Measurements from ENCODE around the gene KRTAP19-8. TPM values are rescaled to one million over a fixed set of nuclear protein-coding genes. Genes with fewer than 3 reads are reported as not detected.

Gene KRTAP19-8, protein sequence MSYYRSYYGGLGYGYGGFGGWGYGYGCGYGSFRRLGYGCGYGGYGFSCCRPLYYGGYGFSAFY
- not detected in 2 replicates for total RNA-seq (2014; rRNA removed; shearing (Covaris generic); ENCODE audit: low replicate concordance)

GRCh38 chr21:31038376-31038775, at the start of gene KRTAP19-8:
Gene KRTAP19-8, minus strand, starts transcription at chr21:31038476. Its CDS starts 33 bp downstream, at chr21:31038443.
- DNase-seq: no peak
- Histone ChIP-seq H3K4me3 (no peak within 1 kb of the TSS), H3K27me3 (no peaks in the 10 kb centered on the region), H3K9me3 (no peaks in the 10 kb centered on the region), H3K36me3 (no peaks in the 10 kb centered on the region)

DNA sequence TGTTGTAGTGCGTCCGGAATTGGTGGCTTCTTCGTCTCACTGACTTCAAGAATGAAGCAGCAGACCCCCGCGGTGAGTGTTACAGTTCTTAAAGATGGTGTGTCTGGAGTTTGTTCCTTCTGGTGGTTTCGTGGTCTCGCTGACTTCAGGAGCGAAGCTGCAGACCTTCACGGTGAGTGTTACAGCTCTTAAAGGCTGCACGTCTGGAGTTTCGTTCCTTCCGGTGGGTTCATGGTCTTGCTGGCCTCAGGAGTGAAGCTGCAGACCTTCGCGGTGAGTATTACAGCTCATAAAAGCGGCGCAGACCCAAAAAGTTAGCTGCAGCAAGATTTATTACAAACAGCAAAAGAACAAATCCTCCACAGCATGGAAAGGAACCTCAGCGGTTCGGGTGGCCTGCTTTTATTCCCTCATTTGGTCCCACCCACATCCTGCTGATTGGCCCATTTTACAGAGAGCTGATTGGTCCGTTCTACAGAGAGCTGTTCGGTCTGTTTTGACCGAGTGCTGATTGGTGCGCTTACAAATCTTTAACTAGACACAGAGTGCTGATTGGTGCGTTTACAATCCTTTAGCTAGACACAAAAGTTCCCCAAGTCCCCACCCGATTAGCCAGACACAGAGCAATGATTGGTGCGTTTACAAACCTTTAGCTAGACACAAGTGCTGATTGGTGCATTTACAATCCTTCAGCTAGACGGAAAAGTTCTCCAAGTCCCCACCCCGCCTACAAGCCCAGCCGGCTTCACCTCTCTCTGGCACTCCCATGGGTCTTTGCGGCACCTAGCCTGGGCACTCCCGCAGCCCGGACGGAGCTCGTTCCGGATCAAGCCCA, 49.6 kb upstream of the KRTAP19-8 start:
- H3K36me3 ChIP-seq: no peaks in the 10 kb centered on the region
- H3K27me3 ChIP-seq: no peaks in the 10 kb centered on the region
- DNase-seq: peak; percentile 2
- peak overlapping the region; percentile 26 for H3K4me3 ChIP-seq
- H3K9me3 ChIP-seq: 0 out of 2 replicates have a peak, but pooled peaks cover 2% of the 10 kb centered on the region

- no peak for DNase-seq
- H3K9me3 ChIP-seq: 0 out of 2 replicates have a peak, but pooled peaks cover 2% of the 10 kb centered on the region
Observed at GRCh38 chr21:31084689-31085088, 46.4 kb upstream of the KRTAP19-8 start.

GRCh38 chr21:31078796-31079195, 40.5 kb upstream of the KRTAP19-8 start:
- Histone ChIP-seq H3K9me3 (no peaks in the 10 kb centered on the region), H3K27me3 (no peaks in the 10 kb centered on the region), H3K36me3 (no peaks in the 10 kb centered on the region), H3K4me3 (no peak overlapping the region)
- no peak for DNase-seq

More at GRCh38 chr21:31084689-31085088, 46.4 kb upstream of the KRTAP19-8 start:
- no peak overlapping the region for H3K4me3 ChIP-seq
- no peaks in the 10 kb centered on the region for H3K27me3 ChIP-seq
- no peaks in the 10 kb centered on the region for H3K36me3 ChIP-seq

DNA sequence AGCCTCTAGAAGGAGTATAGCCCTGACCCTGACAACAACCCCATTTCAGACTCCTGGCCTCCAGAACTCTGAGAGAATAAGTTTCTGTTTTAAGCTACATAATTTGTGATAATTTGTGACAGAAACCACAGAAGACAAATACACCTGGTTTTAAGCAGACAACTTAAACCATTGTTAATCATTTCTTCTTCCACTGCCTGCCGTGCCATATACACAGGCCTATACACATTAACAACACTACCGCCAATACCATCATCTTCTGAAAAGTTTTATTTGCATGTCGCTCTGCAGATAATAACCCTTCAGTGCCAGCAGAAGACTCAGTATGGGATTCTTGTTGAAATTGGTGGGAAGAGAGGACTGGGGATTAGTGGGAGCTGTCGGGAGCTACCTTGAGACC, 39.9 kb upstream of the KRTAP19-8 start:
- Histone ChIP-seq H3K27me3 (no peaks in the 10 kb centered on the region), H3K9me3 (no peaks in the 10 kb centered on the region), H3K4me3 (no peak overlapping the region), H3K36me3 (no peaks in the 10 kb centered on the region)
- no peak for DNase-seq

GRCh38 chr21:31075848-31076247, 37.6 kb upstream of the KRTAP19-8 start:
- H3K36me3 ChIP-seq: no peaks in the 10 kb centered on the region
- no peak overlapping the region for H3K4me3 ChIP-seq
- H3K27me3 ChIP-seq: no peaks in the 10 kb centered on the region
- DNase-seq: no peak
- H3K9me3 ChIP-seq: no peaks in the 10 kb centered on the region

GRCh38 chr21:31072533-31072932, 34.3 kb upstream of the KRTAP19-8 start:
- Histone ChIP-seq H3K4me3 (no peak overlapping the region), H3K27me3 (no peaks in the 10 kb centered on the region), H3K9me3 (no peaks in the 10 kb centered on the region), H3K36me3 (no peaks in the 10 kb centered on the region)
- no peak for DNase-seq

DNA sequence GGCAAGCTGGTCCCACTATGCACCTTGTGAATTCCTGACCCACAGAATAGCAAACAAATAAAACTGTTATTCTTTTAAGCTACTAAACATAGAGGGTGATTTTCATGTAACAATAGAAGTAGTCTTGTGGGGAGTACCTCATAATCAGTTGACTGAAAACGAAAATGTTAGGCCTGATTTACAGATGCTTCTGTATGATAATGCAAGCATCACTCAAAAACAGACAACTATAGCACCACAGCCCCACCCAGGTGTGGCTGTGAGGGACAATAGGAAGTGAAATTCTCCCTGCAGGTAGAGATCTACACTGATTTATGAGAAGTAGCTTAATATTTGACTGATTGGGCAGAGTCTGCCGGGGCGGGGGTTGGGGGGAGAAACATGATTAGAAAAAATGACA, 26.5 kb upstream of the KRTAP19-8 start:
- no peak for DNase-seq
- H3K36me3 ChIP-seq: no peaks in the 10 kb centered on the region
- no peaks in the 10 kb centered on the region for H3K27me3 ChIP-seq
- H3K4me3 ChIP-seq: no peak overlapping the region
- H3K9me3 ChIP-seq: no peaks in the 10 kb centered on the region

GRCh38 chr21:31052489-31053142, 14.3 kb upstream of the KRTAP19-8 start:
- H3K36me3 ChIP-seq: no peaks in the 10 kb centered on the region
- H3K27me3 ChIP-seq: no peaks in the 10 kb centered on the region
- H3K9me3 ChIP-seq: no peaks in the 10 kb centered on the region
- no peak overlapping the region for H3K4me3 ChIP-seq
- no peak for DNase-seq

DNA sequence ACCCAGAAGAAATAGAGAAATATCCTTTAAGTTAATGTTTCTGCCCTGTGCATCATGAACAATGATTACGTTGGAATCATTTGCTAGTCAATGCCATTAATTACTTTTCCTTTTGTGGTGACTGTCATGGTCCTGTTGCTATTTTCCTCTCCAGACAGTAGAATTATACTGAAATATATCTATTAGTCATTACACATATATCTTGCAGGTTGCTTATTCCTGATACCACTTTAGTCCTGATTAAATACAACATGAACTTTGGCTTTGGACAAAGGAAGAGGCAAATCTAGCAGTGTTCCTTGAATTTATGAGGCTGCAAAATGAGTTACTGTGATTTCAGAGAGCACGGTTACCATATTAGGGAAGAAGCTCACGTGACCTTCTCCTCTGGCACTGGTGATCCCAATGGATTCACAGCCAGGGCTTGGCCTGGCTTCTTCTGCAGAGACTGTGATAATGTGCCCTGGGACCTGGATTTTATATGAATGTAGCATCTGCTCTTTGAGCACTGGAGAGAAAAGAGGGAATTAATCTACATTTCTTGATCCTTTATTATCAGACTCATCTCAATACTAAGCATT, 12.4 kb upstream of the KRTAP19-8 start:
- H3K27me3 ChIP-seq: no peaks in the 10 kb centered on the region
- no peaks in the 10 kb centered on the region for H3K9me3 ChIP-seq
- no peaks in the 10 kb centered on the region for H3K36me3 ChIP-seq
- H3K4me3 ChIP-seq: no peak overlapping the region
- DNase-seq: no peak

DNA sequence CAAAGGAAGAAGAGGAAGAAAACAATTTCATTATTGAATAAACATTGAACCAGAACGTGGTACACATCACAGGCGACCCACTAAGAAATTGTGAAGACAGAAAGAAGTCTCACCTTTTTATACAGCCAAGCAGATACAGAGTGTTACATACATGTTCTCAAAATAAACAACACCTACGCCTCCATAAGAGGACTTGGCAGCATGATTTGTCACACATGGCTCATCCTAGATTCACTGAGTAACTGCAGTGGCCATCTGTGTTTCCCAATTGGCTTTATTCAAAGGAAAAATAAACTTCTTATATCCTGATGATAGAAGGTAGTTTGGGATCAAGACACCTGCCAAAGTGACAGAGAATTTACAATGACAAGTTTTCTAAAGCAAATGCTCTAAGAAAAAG, 7.6 kb upstream of the KRTAP19-8 start:
- H3K36me3 ChIP-seq: no peaks in the 10 kb centered on the region
- no peaks in the 10 kb centered on the region for H3K27me3 ChIP-seq
- DNase-seq: no peak

GRCh38 chr21:31043471-31043870, 5.2 kb upstream of the KRTAP19-8 start:
- no peaks in the 10 kb centered on the region for H3K9me3 ChIP-seq
- no peak overlapping the region for H3K4me3 ChIP-seq
- no peaks in the 10 kb centered on the region for H3K27me3 ChIP-seq
- no peak for DNase-seq
- no peaks in the 10 kb centered on the region for H3K36me3 ChIP-seq

More for the DNA sequence above, 7.6 kb upstream of the KRTAP19-8 start:
- Histone ChIP-seq H3K4me3 (no peak overlapping the region), H3K9me3 (no peaks in the 10 kb centered on the region)

DNA sequence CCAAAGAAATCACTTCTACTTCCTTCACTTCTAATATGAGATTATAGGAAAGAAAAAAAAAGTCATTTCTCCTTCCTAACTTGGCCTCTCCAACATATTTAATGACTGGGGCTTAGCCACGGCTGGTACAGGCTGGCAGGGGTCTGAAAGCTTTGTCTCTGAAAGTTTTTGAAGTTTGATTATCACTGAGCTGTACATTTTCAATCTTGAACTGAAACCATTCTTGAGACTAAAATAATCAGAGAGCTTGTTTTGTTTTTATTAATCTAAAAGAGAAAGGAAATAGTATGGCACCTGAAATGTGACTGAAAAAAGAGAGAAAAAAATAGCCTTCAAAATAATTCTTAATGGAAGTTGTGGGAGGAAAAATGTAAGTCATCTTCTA, 3.8 kb upstream of the KRTAP19-8 start:
- no peaks in the 10 kb centered on the region for H3K27me3 ChIP-seq
- no peaks in the 10 kb centered on the region for H3K36me3 ChIP-seq
- DNase-seq: no peak
- H3K4me3 ChIP-seq: no peak overlapping the region
- no peaks in the 10 kb centered on the region for H3K9me3 ChIP-seq

- Histone ChIP-seq H3K36me3 (no peaks in the 10 kb centered on the region), H3K9me3 (no peaks in the 10 kb centered on the region), H3K4me3 (no peak overlapping the region), H3K27me3 (no peaks in the 10 kb centered on the region)
- no peak for DNase-seq
Observed at GRCh38 chr21:31041295-31042079, 3.2 kb upstream of the KRTAP19-8 start.

DNA sequence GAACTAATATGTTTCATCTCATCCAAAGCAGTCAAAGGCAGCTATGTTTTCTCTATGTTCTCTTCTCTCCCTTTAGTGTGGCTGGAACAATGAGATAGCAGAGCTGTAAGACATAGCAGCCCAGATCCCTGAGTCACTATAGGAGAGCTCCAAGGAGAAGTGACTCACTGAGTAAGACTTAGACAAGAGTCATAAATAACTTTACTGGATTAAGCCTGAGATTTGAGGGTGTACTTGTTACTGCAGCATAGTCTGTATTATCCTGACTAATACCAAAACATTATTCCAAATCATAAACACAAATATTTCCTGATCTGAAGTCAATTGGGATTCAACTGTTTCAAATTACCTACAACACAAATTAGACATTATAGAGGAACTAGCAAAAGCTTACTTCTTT, 3.9 kb downstream of the KRTAP19-8 start:
- Histone ChIP-seq H3K36me3 (no peaks in the 10 kb centered on the region), H3K4me3 (no peak overlapping the region), H3K9me3 (no peaks in the 10 kb centered on the region), H3K27me3 (no peaks in the 10 kb centered on the region)
- no peak for DNase-seq

DNA sequence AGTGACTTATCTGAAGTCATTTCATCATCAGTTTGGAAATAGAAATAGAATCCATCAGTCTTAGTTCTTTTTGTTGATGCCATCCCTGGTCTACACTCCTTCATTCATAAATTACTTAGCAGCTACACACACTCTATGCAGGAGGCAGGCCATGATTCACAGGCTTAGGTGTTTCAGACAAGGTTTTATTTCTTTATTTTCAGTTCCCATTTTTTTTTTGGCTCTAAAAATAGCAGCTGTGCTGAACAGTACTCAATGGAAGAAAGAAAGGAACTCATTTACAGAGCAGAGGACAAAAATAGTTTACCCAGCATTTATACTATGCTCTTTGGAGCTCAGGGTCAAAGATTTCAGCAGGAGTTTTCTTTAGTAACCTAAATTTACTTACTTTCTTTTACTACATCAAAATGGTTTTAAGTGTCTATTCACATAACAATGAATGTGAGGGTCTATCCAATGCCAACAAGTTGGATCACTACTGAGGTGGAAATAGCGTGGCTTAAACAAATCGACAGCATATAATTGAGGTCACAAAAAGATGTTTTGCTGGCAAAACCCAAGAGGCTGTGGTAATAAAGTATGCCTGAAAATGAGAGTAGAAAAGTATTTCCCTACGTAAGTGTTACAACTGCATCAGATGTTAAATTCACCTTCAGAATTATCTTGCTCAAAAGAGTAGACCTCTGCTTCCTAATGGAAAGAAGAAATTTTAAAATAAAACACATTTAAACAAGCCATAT, 7.7 kb downstream of the KRTAP19-8 start:
- Histone ChIP-seq H3K4me3 (no peak overlapping the region), H3K27me3 (no peaks in the 10 kb centered on the region), H3K36me3 (no peaks in the 10 kb centered on the region), H3K9me3 (no peaks in the 10 kb centered on the region)
- DNase-seq: no peak

All from MG63 (cell line).